HS-27A (cell line): ENCODE data around the gene KRT17.
"Not testable (repeated sequence)": the region's sequence is repeated elsewhere in the genome, so short reads cannot be mapped to it uniquely, and the experiment has no call there.

ENCODE experiments used
- DNase-seq: peaks from one replicate; pipeline ENCODE4 v3.0.0-alpha.2; 2012; ENCODE audit warnings: low read depth, missing footprints

The KRT17 gene

GRCh38 chr17:41634639-41635038 is 10.3 kb upstream of the KRT17 start:
- no peak for DNase-seq

- no peak for DNase-seq
These were observed 9.3 kb upstream of the KRT17 start for GRCh38 chr17:41633556-41634199.

GRCh38 chr17:41632482-41633105 is 8.2 kb upstream of the KRT17 start:
- DNase-seq = no peak

- DNase-seq = no peak
These were observed 7.5 kb upstream of the KRT17 start for GRCh38 chr17:41631898-41632285.

GRCh38 chr17:41631025-41631897 is 6.9 kb upstream of the KRT17 start:
- DNase-seq = no peak

- no peak for DNase-seq
These were observed 5.7 kb upstream of the KRT17 start for GRCh38 chr17:41629826-41630670.

GRCh38 chr17:41629316-41629715 is 4.9 kb upstream of the KRT17 start:
- no peak for DNase-seq

GRCh38 chr17:41628621-41629255 is 4.4 kb upstream of the KRT17 start:
- not testable (repeated sequence) for DNase-seq

GRCh38 chr17:41628073-41628370 is 3.6 kb upstream of the KRT17 start:
- DNase-seq = not testable (repeated sequence)

- DNase-seq = no peak
These were observed 3.1 kb upstream of the KRT17 start for GRCh38 chr17:41627316-41628072.

- DNase-seq = not testable (repeated sequence)
These were observed 2.5 kb upstream of the KRT17 start for GRCh38 chr17:41626914-41627295.

GRCh38 chr17:41626028-41626913 is 1.9 kb upstream of the KRT17 start:
- DNase-seq = not testable (repeated sequence)

- no peak for DNase-seq
These were observed 1.2 kb upstream of the KRT17 start for GRCh38 chr17:41625602-41626001.

GRCh38 chr17:41623184-41623861 is 1.1 kb downstream of the KRT17 start:
- DNase-seq = not testable (repeated sequence)

- DNase-seq = not testable (repeated sequence)
These were observed 1.8 kb downstream of the KRT17 start for GRCh38 chr17:41622340-41623183.

- DNase-seq = no peak
These were observed 2.5 kb downstream of the KRT17 start for GRCh38 chr17:41621916-41622315.

- not testable (repeated sequence) for DNase-seq
These were observed 2.9 kb downstream of the KRT17 start for GRCh38 chr17:41621435-41621817.
